ENCODE data around the gene PGGHG. TPM values are rescaled to one million over a fixed set of nuclear protein-coding genes. Genes with fewer than 3 reads are reported as not detected.

PGGHG gene
- total and polyA plus RNA-seq, 7 donors = 2.7 to 8.6 (median 4.0) TPM

DNA sequence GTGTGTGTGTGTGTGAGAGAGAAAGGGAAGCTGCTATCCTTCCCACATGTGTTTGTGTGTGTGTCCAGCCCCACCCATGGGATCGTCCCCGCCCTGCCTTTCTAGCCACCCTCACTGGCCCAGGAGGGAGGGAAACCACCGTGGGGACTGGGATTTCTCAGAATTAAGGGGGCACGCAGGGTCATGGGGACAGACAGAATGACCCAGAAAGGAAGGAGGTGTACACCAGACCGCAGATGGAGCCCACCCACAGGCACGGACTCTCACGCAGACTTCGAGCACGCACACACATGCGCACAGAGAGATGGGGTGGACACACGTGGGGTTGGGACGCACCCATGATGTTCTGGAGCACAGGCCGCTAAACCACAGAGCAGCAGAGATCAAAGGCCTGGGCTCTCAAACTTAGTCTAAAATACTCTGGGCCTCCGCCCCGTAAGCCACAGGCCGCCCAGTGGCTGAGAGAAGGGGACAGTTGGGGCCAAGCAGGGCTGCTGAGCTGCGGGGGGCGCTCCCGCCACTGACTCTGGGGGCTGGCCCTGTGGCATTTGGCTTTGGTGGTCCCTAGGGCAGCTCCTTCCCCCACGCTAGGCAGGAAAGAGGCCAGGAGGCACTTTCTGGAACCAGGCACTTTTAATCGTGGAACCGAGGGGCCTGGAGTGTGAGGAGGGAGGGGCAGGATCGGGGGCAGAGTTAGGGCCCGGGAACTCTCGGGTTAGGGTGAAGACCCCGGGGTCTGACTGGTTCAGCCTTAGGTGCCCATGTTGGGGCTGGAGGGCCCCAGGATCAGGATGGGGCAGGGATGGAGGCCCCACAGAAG lies 8.9 kb downstream of the PGGHG start:
- H3K36me3 ChIP-seq (ENCODE audit: insufficient read depth in 1 of 2, low read depth in 1 of 2) = no peaks in the 10 kb centered on the region
- H3K27me3 ChIP-seq (ENCODE audit: insufficient read depth in 3 of 3, low read length in 2 of 3) = peaks cover 0 to 39% (median 4%) of the 10 kb centered on the region in 3 donors
- H3K9me3 ChIP-seq = no peaks in the 10 kb centered on the region
- peak in 2 of 4 donors; percentile 38 to 54 for ATAC-seq
- intact Hi-C loops (cut with DNase I) = loop anchor here in 1 of 2 donors (5.0 kb wide), 1 partner anchor 65 kb away; no protein-coding TSS in a partner anchor
- no peak overlapping the region for H3K4me3 ChIP-seq
- H3K4me1 ChIP-seq = no peaks in the 10 kb centered on the region
- TF ChIP-seq, protein P1, sequence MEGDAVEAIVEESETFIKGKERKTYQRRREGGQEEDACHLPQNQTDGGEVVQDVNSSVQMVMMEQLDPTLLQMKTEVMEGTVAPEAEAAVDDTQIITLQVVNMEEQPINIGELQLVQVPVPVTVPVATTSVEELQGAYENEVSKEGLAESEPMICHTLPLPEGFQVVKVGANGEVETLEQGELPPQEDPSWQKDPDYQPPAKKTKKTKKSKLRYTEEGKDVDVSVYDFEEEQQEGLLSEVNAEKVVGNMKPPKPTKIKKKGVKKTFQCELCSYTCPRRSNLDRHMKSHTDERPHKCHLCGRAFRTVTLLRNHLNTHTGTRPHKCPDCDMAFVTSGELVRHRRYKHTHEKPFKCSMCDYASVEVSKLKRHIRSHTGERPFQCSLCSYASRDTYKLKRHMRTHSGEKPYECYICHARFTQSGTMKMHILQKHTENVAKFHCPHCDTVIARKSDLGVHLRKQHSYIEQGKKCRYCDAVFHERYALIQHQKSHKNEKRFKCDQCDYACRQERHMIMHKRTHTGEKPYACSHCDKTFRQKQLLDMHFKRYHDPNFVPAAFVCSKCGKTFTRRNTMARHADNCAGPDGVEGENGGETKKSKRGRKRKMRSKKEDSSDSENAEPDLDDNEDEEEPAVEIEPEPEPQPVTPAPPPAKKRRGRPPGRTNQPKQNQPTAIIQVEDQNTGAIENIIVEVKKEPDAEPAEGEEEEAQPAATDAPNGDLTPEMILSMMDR (IDR thresholded peaks at IDR 0.05) = no peak
- H3K27ac ChIP-seq = no peak overlapping the region
- peak; percentile 23 to 67 for DNase-seq
- WGBS, 3 donors = 44 to 56% (median 46%) methylated on average over 26 of the region's 26 CpGs

DNA sequence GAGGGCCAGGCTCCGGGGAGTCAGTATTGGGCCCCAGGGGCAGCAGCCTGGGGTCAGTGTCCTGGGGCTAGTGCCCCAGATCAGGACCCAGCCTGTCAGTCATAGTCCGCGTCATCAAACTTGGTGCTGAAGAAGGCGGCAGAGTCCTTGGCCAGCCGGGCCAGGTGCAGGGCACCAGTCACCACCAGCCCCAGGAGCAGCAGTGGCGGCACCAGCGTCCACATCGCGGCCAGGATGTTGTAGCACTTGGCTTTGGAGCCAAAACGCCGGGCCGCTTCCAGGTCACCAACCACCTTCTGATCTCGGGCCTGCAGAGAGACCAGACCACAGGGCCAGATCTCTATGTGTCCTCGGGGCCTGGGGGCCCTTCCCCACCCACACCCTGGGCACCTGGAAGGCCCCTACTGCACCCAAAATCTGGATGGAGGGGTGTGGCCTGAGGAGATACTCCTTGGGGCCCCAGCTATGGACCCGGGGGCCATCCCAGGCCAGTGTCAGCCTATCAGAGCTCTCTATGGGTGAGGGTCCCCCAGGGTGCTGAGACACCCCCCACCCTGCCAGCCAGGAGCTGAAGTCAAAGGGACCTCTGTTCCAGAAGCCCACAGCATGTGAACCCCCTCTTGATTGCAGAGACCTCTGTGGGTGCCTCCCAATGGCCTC lies 9.6 kb downstream of the PGGHG start:
- intact Hi-C loops (cut with DNase I) = loop anchor here in 1 of 2 donors (5.0 kb wide), 1 partner anchor 64 kb away; no protein-coding TSS in a partner anchor
- TF ChIP-seq, protein P1 (IDR thresholded peaks at IDR 0.05) = no peak
- WGBS, 3 donors = 53 to 70% (median 57%) methylated on average over 15 of the region's 15 CpGs

DNA sequence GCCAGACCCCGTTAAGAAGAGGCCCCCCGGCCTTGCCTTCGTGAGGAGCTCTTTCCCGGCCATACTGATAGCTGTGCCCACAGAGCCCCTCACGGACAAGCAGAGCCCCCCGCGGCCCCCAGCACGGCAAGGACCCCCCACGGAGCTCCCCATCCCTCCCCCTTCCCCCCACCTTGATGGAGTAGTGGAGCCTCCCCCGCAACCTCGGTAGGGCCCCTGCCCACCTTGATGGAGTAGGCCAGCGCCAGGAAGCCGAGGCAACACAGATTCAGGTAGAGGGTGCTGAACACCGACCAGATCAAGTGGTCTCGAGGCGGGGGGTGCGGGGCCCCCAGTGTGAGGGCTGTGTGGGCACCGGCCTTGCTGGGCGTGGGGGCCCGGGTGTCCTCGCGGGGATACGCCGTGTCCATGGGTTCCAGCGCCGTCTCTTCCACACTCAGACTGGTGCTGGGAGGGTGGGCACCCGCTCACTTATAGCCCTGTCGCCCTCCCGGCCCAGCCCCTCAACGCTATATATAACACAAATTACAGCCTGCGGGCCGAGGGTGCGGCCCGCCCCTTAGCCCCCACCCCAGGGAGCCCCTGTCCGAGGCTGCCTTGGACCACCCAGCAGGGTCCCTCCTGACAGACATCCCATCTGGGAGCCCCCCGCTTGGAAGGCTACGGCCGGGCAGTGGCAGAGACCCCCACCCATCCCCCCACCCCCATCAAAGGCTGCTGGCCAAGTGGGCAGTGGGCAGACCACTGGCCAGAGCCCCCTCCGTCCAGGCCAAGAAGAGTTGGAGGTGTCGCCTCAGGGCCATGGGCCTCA lies 10.4 kb downstream of the PGGHG start, which contains the start of gene IFITM5:
Gene IFITM5 (minus strand): TSS at position 446 of the 811 bp plus-strand sequence. CDS start 36 bp downstream, at position 410.
- H3K4me1 ChIP-seq = no peaks in the 10 kb centered on the region
- DNase-seq (peak; percentile 9 to 47), ATAC-seq (no peak)
- TF ChIP-seq, protein P1 (IDR thresholded peaks at IDR 0.05) = no peak
- intact Hi-C loops (cut with DNase I) = loop anchor here in 1 of 2 donors (5.0 kb wide), 1 partner anchor 63 kb away; no protein-coding TSS in a partner anchor
- H3K27me3 ChIP-seq (ENCODE audit: insufficient read depth in 3 of 3, low read length in 2 of 3) = peaks cover 0 to 47% (median 4%) of the 10 kb centered on the region in 3 donors
- no peaks in the 10 kb centered on the region for H3K9me3 ChIP-seq
- no peaks in the 10 kb centered on the region for H3K36me3 ChIP-seq (ENCODE audit: insufficient read depth in 1 of 2, low read depth in 1 of 2)
- H3K4me3 ChIP-seq = no peak within 1 kb of the TSS
- H3K27ac ChIP-seq = no peak within 1 kb of the TSS
- WGBS, 3 donors = 59 to 65% (median 60%) methylated on average over 38 to 40 of the region's 40 CpGs

More for the DNA sequence above, 9.6 kb downstream of the PGGHG start:
- Histone ChIP-seq H3K4me1 (no peaks in the 10 kb centered on the region), H3K27ac (no peak overlapping the region), H3K9me3 (no peaks in the 10 kb centered on the region), H3K36me3 (ENCODE audit: insufficient read depth in 1 of 2, low read depth in 1 of 2) (no peaks in the 10 kb centered on the region), H3K27me3 (ENCODE audit: insufficient read depth in 3 of 3, low read length in 2 of 3) (peaks cover 0 to 39% (median 4%) of the 10 kb centered on the region in 3 donors), H3K4me3 (no peak overlapping the region)
- peak in 1 of 4 donors; percentile 3 for ATAC-seq
- DNase-seq = peak; percentile 17 to 42

DNA sequence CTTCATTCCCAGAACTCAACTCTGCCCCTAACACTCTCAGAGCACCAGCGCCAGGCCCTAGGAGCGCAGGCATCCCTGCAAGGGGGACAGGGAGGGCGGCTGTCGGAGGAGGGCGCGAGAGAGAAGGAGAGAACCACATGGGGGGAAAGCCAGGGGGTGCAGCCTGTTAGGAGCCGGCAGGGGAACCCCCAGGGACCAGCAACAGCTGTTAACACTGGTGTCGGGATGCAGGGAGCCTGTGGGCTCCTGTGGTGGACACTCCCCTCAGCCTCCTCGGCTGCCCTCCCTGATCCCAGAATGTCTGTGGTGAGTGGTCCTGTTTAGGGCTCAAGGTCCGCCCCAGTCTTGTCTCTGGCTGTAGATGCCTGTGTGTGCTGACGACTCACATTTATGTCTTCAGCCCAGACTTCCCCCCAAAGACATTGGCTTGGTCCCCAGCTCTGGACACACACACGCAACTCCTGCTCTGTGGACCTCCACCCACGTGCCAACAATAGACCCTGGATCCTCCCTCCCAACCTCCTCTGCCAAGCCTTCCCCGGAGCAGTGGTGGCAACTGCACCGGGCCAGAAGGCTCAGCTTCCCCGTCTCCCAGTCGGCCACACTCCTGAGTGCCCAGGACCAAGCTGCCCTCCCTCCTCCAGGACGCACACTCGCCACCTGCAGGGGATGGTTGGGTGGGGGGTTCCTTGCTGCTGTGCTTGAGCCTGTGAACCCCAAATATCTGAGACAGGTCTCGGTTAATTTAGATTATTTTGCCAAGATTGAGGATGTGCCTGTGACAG lies 11.2 kb downstream of the PGGHG start:
- H3K4me3 ChIP-seq = no peak overlapping the region
- H3K36me3 ChIP-seq (ENCODE audit: insufficient read depth in 1 of 2, low read depth in 1 of 2) = no peaks in the 10 kb centered on the region
- H3K4me1 ChIP-seq = no peaks in the 10 kb centered on the region
- ATAC-seq (no peak), DNase-seq (peak; percentile 21 to 47)
- H3K27ac ChIP-seq = no peak overlapping the region
- H3K9me3 ChIP-seq = no peaks in the 10 kb centered on the region
- intact Hi-C loops (cut with DNase I) = loop anchor here in 1 of 2 donors (5.0 kb wide), 1 partner anchor 62 kb away; no protein-coding TSS in a partner anchor
- TF ChIP-seq, protein P1 (IDR thresholded peaks at IDR 0.05) = no peak
- WGBS, 3 donors = 10 to 26% (median 13%) methylated on average over 18 to 20 of the region's 20 CpGs
- peaks cover 0 to 50% (median 4%) of the 10 kb centered on the region in 3 donors for H3K27me3 ChIP-seq (ENCODE audit: insufficient read depth in 3 of 3, low read length in 2 of 3)

All from psoas muscle (tissue), 8 donors.